Right lobe of liver (tissue), 6 donors: ENCODE results near the gene HES2. TPM values are rescaled to one million over a fixed set of nuclear protein-coding genes. Genes with fewer than 3 reads are reported as not detected.
"Not testable (repeated sequence)": the region's sequence is repeated elsewhere in the genome, so short reads cannot be mapped to it uniquely, and the experiment has no call there.

Experiments used
- ATAC-seq, 4 donors: fragments of 200-7000 bp; cut with Tn5 transposase; one replicate each; pipeline ENCODE4 v1.9.1; 2020; ENCODE audit warnings: mild to moderate bottlenecking in 4 of 4, moderate library complexity in 4 of 4
- DNase-seq, 3 donors: peaks; one replicate each; pipeline ENCODE4 v3.0.0-alpha.2; 2020
- H3K27ac ChIP-seq, 3 donors: fragments of 200-600 bp; one replicate each; pipeline ENCODE4 v1.8.0; 2022
- H3K27me3 ChIP-seq, 2 donors: fragments of 200-600 bp; one replicate each; pipeline ENCODE4 v1.8.0; 2022
- H3K36me3 ChIP-seq, 4 donors: fragments of 200-600 bp; sonication (generic) in 1 of 4; one replicate each; pipeline versions ENCODE4 v1.5.1 to v1.8.0; 2017 to 2022; ENCODE audit warnings: control low read depth in 1 of 4
- H3K4me1 ChIP-seq, 4 donors: fragments of 200-600 bp; sonication (generic) in 1 of 4; one replicate each; pipeline versions ENCODE4 v1.5.1 to v1.8.0; 2017 to 2022; ENCODE audit warnings: control low read depth in 1 of 4
- H3K4me3 ChIP-seq, 3 donors: fragments of 200-600 bp; one replicate each; pipeline ENCODE4 v1.8.0; 2022
- H3K9me3 ChIP-seq, 4 donors: fragments of 200-600 bp; sonication (generic) in 1 of 4; one replicate each; pipeline versions ENCODE4 v1.5.1 to v1.8.0; 2017 to 2022; ENCODE audit warnings: control low read depth in 1 of 4
- CTCF ChIP-seq, 4 donors: fragments of 200-600 bp in 3 of 4; fragments of 450-650 bp in 1 of 4; IDR thresholded peaks; one replicate each; pipeline versions ENCODE4 v1.5.1 to v1.8.0; 2016 to 2022; ENCODE audit warnings: antibody characterized with exemption in 4 of 4, mild to moderate bottlenecking in 2 of 4
- POLR2A ChIP-seq: fragments of 450-650 bp; IDR thresholded peaks from one replicate; pipeline ENCODE4 v1.6.1; 2017; ENCODE audit warnings: antibody characterized with exemption, mild to moderate bottlenecking
- WGBS: methylation state at CpG from one replicate; pipeline ENCODE4 v1.1.6; 2018; ENCODE audit warnings: low coverage, low lambda C conversion rate; ENCODE audit not compliant: insufficient coverage; ENCODE audit errors: missing lambda C conversion rate; 5-methylcytosine and 5-hydroxymethylcytosine counted together
- intact Hi-C, 2 donors: fragments of 100-400 bp; cut with DNase I; formaldehyde crosslinking; loops; one replicate each; pipeline versions ENCODE4 v1.11.2 to v1.14.1; 2022
- total RNA-seq, 6 experiments: library from RNA; depleted of rRNA in 2 of 6; stranded (reverse); fragments of >200 nt in 2 of 6; fragmentation: NEBNext Ultra II Directional in 3 of 6; extraction: Animal tissue kit (Norgen Biotek cat#: 25700) in 3 of 6; gene quantifications; one replicate each; pipeline versions ENCODE4 v1.1.0 to v1.2.4, GENCODE V29; 2016 to 2023
- donor health status: DM: no; HTN: yes; CAD: no.
- donor health status: DM: no; HTN: no; CAD: no.
- donor health status: DM: no; HTN: no; CAD: no.
- donor health status: DM: no; HTN: yes; CAD: no.
- donor health status: DM: no; HTN: yes; CAD: no.

The HES2 gene
- total RNA-seq, 6 experiments from 2014 or later: 0.27 to 1.2 (median 0.68) TPM; not detected in 3

- Histone ChIP-seq H3K36me3 (no peaks in the 10 kb centered on the region), H3K4me1 (peaks cover 0 to 14% (median 2%) of the 10 kb centered on the region in 4 donors), H3K4me3 (no peak overlapping the region), H3K9me3 (no peaks in the 10 kb centered on the region), H3K27me3 (no peaks in the 10 kb centered on the region), H3K27ac (no peak overlapping the region)
- TF ChIP-seq CTCF (IDR thresholded peaks at IDR 0.05) (peak in 1 of 4 donors; percentile 9), POLR2A (no peak)
- intact Hi-C loops: loop anchor here in 1 of 2 donors (5.0 kb wide), 1 partner anchor 50 kb away; no protein-coding TSS in a partner anchor
- no peak for ATAC-seq
- no peak for DNase-seq
These were observed 22.7 kb downstream of the HES2 start for GRCh38 chr1:6396998-6397397.

GRCh38 chr1:6395781-6396244 lies 23.9 kb downstream of the HES2 start:
- not testable (repeated sequence) for DNase-seq, H3K4me3 ChIP-seq

GRCh38 chr1:6395130-6395529 lies 24.6 kb downstream of the HES2 start:
- H3K9me3 ChIP-seq, DNase-seq, H3K4me3 ChIP-seq, ATAC-seq, H3K36me3 ChIP-seq, H3K27ac ChIP-seq, H3K27me3 ChIP-seq: not testable (repeated sequence)
- peaks cover 0 to 18% (median 2%) of the 10 kb centered on the region in 4 donors for H3K4me1 ChIP-seq
- intact Hi-C loops: loop anchor here in 1 of 2 donors (5.0 kb wide), 1 partner anchor 48 kb away; no protein-coding TSS in a partner anchor
- WGBS: 87% methylated on average over 6 of the region's 8 CpGs

More at GRCh38 chr1:6395781-6396244, 23.9 kb downstream of the HES2 start:
- H3K9me3 ChIP-seq, H3K27me3 ChIP-seq, ATAC-seq, H3K27ac ChIP-seq, H3K36me3 ChIP-seq: not testable (repeated sequence)
- WGBS: no CpG with 5 or more reads among the region's 34 CpGs
- intact Hi-C loops: loop anchor here in 1 of 2 donors (5.0 kb wide), 1 partner anchor 49 kb away; no protein-coding TSS in a partner anchor
- peaks cover 0 to 18% (median 2%) of the 10 kb centered on the region in 4 donors for H3K4me1 ChIP-seq

GRCh38 chr1:6393400-6394187 lies 26.1 kb downstream of the HES2 start, which contains the start of gene ACOT7:
Gene ACOT7, minus strand, starts transcription at chr1:6393767. Its CDS starts 368 bp downstream, at chr1:6393399.
- peak; percentile 94 to 97 (median 95) for ATAC-seq
- peak within 1 kb of the TSS; percentile 49 to 80 (median 63) for H3K4me3 ChIP-seq
- 0% methylated on average over 31 of the region's 87 CpGs for WGBS
- peaks cover 0 to 18% (median 2%) of the 10 kb centered on the region in 4 donors for H3K4me1 ChIP-seq
- peak within 1 kb of the TSS; percentile 88 to 97 (median 95) for H3K27ac ChIP-seq
- peak in 3 of 4 donors; percentile 7 to 23 (median 17) for TF ChIP-seq CTCF (IDR thresholded peaks at IDR 0.05)
- TF ChIP-seq POLR2A: peak; percentile 77
- no peaks in the 10 kb centered on the region for H3K36me3 ChIP-seq
- H3K9me3 ChIP-seq: no peaks in the 10 kb centered on the region
- DNase-seq: peak; percentile 90 to 91 (median 91)
- H3K27me3 ChIP-seq: no peaks in the 10 kb centered on the region
- intact Hi-C loops: no loop called here

DNA sequence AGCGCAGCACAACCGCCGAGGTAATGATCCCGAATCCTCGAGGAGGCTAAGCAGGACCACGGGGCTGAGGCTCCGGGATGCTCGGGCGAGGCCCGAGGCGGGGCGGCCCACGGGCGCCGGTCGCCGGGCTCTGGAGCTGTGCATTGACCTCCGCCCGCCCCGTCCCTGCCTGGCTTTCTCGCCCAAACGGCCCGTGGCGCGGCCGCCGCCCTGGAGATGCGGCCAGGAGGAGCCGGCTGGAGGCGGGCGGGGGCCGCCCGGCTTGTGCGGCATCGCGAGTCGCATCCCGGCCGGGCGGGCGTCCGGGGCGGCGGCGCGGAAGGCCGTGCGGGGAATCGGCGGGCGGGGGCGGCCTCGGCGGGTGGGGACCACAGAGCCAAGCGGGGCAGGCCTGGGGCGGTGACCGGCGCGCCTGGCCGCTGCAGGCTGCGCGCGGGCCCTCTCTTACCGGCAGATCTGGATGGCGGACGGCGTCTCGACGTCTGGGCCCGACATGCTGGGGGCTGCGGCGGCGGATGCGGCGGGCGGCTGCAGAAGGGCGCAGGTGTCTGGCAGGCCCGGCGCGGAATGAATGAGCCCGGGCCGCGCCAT lies 26.8 kb downstream of the HES2 start:
- WGBS: 0% methylated on average over 11 of the region's 83 CpGs
- Histone ChIP-seq H3K36me3 (no peaks in the 10 kb centered on the region), H3K4me3 (peak overlapping the region; percentile 49 to 80 (median 63)), H3K9me3 (no peaks in the 10 kb centered on the region), H3K27me3 (no peaks in the 10 kb centered on the region), H3K27ac (peak overlapping the region in 2 of 3 donors; percentile 88 to 97), H3K4me1 (peaks cover 0 to 18% (median 2%) of the 10 kb centered on the region in 4 donors)
- DNase-seq: no peak
- intact Hi-C loops: no loop called here
- ATAC-seq: peak in 1 of 4 donors; percentile 4
- TF ChIP-seq CTCF (IDR thresholded peaks at IDR 0.05): no peak
- no peak for TF ChIP-seq POLR2A
